Glomerular endothelial cell (primary cell): Measurements from ENCODE around the gene RBBP4. TPM values are rescaled to one million over a fixed set of nuclear protein-coding genes. Genes with fewer than 3 reads are reported as not detected.
"Not testable (repeated sequence)": the region's sequence is repeated elsewhere in the genome, so short reads cannot be mapped to it uniquely, and the experiment has no call there.

ENCODE experiments used
- DNase-seq: peaks from one replicate; pipeline ENCODE4 v3.0.0-alpha.2; 2011; ENCODE audit warnings: low read depth, low spot score; ENCODE audit errors: extremely low read depth
- total RNA-seq: library from RNA; depleted of rRNA; stranded (reverse); fragments of >200 nt; gene quantifications from 2 replicates; pipeline ENCODE4 v1.2.3, GENCODE V29; 2015

RBBP4 gene
- total RNA-seq, 1 donor from 2014 or later, result 182 TPM

GRCh38 chr1:32636914-32637645 lies 13.9 kb upstream of the RBBP4 start:
- DNase-seq, result no peak

GRCh38 chr1:32639489-32640075 lies 11.4 kb upstream of the RBBP4 start:
- DNase-seq, result no peak

- DNase-seq, result not testable (repeated sequence)
Measured at GRCh38 chr1:32642292-32642827, 8.6 kb upstream of the RBBP4 start.

- no peak for DNase-seq
Measured at GRCh38 chr1:32644426-32644825, 6.6 kb upstream of the RBBP4 start.

- DNase-seq, result no peak
Measured at GRCh38 chr1:32647308-32648134, 3.5 kb upstream of the RBBP4 start.

GRCh38 chr1:32650248-32650751 lies 708 bp upstream of the RBBP4 start, which contains the start of gene ZBTB8OS:
ZBTB8OS (minus strand) TSS chr1:32650550; CDS start chr1:32650529, 21 bp downstream.
- peak; percentile 84 for DNase-seq

- DNase-seq, result peak; percentile 16
Measured at GRCh38 chr1:32651461-32652073, 559 bp downstream of the RBBP4 start.

- DNase-seq, result no peak
Measured at GRCh38 chr1:32652244-32652962, 1.4 kb downstream of the RBBP4 start.

GRCh38 chr1:32659581-32659980 lies 8.6 kb downstream of the RBBP4 start:
- no peak for DNase-seq

- DNase-seq, result no peak
Measured at GRCh38 chr1:32665915-32666314, 14.9 kb downstream of the RBBP4 start.

GRCh38 chr1:32666901-32667566 lies 16.0 kb downstream of the RBBP4 start:
- no peak for DNase-seq

GRCh38 chr1:32668716-32669115 lies 17.7 kb downstream of the RBBP4 start:
- not testable (repeated sequence) for DNase-seq

- DNase-seq, result no peak
Measured at GRCh38 chr1:32676945-32677344, 25.9 kb downstream of the RBBP4 start.

- DNase-seq, result not testable (repeated sequence)
Measured at GRCh38 chr1:32679993-32680392, 29.0 kb downstream of the RBBP4 start.

- DNase-seq, result no peak
Measured at GRCh38 chr1:32680642-32681041, 29.6 kb downstream of the RBBP4 start.

- no peak for DNase-seq
Measured at GRCh38 chr1:32681509-32681908, 30.5 kb downstream of the RBBP4 start.

GRCh38 chr1:32681999-32682398 lies 31.0 kb downstream of the RBBP4 start:
- DNase-seq, result no peak

GRCh38 chr1:32683397-32683796 lies 32.4 kb downstream of the RBBP4 start:
- no peak for DNase-seq

GRCh38 chr1:32684167-32684811 lies 33.3 kb downstream of the RBBP4 start:
- peak; percentile 7 for DNase-seq
